ENCODE data around the gene CELSR3.

Gene CELSR3

DNA sequence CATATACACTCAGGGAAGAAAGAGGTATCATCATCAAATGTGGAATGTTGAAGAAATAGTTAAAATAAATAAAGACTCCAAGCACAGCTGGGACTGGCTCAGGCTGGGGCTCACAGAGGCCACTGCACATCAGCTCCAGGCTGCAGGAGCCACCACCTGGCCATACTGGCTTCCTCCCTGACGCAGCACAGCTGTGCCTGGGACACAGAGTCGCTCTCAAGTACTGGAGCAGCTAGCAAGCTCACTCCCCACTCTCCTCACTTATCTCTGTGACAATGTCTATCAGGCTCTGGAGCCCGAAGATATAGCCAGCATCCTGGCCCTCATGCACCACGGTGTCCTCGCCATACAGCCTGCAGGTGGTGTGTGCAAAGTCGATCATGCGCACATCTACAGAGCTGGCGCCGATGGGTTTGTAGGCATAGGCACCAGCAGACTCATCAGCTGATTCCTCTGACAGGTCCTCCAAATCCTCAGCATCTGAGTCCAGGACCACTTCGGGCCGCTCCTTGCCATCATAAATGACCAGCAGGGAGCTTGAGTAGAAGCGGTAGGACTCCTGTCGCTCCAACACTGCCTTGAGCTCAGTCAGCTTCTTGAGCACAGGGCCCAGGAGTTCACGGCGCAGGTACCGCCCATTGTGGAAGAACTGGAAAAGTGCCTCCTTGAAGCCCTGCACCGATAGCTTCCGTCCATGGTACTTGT lies 25.5 kb upstream of the CELSR3 start:
- FAIRE-seq (no peak), DNase-seq (ENCODE audit: insufficient read length, low spot score) (no peak)

DNA sequence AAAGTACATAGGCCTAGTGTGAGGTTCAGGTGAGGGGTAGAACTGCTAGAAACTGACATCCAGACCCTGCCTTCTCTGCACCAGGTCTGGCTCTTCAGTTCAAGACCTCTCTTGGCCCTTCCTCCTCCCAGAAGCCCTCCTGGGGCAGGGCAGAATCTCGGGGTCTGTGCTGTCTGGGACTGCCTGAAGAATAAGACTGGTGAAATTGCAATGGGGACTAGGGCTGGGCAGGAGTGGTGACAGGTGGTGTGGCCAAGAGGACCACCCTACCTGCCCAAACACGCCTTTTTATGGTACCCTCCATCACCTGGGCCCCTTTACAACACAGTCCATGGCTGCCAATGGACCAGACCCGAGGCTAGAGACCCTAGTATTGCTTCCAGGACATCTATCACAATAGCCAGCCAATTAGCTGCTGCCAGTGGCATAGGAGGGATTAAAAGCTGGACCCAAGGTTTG lies 24.6 kb upstream of the CELSR3 start:
- FAIRE-seq (no peak), DNase-seq (ENCODE audit: insufficient read length, low spot score) (no peak)

GRCh38 chr3:48686538-48687219 lies 24.0 kb upstream of the CELSR3 start:
- FAIRE-seq (no peak), DNase-seq (ENCODE audit: insufficient read length, low spot score) (no peak)

DNA sequence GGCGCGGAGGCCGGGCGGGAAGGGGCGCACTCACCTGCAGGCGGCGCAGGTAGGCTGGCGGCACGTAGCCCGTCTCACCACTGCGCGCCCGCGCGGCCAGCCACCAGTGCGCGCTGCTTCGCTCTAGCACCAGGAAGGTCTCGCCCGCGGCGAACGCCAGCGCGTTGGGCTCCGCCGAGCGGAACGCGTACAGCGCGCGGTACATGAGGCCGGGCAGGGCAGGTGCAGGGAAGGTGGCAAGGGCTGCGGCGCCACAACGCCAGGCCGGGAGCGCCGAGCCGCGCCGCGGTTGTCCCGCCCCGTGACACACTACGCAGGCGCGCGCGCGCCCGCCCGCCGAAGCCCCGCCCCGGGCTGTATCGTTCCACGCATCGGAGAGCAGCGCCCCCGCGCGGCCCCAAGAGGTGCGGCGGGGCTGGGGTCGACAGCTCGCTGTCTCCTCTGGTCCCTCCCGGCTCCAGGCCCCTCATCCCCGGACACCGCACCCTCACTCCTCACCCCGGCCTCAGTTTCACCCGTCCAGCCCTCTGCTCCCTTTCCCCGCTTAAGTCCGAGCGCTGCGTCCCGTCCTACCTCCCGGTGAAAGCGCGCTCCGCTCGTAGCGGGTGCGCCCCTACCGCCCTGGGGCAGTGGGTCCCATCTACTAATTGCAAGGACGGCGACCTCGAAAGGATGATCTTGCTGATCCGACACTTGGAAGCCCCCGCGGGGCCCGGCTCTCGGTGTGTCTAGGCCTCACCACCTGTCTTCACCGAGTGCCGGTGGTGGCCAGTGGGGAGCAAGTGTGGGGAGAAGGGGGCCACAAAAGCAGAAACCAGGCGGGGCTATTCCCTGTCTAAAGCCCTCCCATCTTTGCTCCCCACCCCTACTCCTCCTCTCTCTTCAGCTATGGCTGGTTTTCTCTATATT lies 23.2 kb upstream of the CELSR3 start, which contains the start of gene NCKIPSD:
Gene NCKIPSD (minus strand): TSS at position 313 of the 909 bp plus-strand sequence. CDS start 108 bp downstream, at position 205.
- peak; percentile 91 for FAIRE-seq

DNA sequence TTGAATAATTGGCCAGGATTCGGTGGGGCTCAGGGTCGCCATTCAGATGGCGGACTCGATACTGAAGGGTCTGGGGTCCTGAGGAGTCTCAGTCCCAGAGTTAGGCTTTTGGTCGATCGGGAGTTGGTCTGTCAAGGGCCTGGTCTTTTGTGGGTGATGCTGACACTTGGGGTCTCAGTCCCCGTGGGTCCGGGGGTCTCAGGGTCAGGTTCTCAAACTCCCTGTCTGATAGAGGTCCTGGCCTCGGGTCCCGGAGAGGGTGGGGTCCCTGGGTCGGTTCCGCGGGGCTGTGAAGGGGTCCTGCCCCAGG lies 22.6 kb upstream of the CELSR3 start:
- DNase-seq (ENCODE audit: insufficient read length, low spot score) (no peak), FAIRE-seq (no peak)

More for the DNA sequence above, 23.2 kb upstream of the CELSR3 start, which contains the start of gene NCKIPSD:
- peak; percentile 89 for DNase-seq (ENCODE audit: insufficient read length, low spot score)

DNA sequence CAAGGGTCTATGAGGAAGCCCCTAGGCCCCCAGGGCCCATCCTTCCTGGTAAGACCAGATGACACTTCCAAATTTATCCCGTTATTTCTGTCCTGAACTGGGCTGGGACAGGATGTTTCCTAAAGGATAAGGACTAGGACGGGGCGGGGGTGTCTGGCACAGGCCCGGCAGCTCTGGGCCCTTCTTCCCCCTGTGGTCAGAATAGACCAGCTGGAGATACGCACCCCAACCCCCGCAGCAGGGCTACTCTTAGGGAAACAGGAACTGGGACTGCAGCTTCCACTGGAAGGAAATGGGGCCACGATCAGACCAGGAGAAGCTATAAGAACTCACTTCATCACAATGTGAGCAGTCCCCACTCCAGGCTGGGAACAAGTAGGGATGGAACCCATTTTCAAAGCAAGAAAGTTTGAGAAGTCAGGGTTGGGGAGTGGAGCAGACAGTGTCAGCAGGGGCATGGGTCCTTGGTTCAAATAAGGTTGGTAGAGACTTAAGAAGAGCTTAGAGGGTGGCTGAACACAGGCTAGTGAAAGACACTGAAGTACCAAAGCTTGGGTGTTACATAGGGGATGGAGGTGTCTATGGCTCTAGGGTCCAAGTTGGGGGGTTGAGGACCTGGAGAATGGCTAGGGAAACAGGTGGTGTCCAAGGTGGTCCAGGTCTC lies 21.9 kb upstream of the CELSR3 start:
- FAIRE-seq (no peak), DNase-seq (ENCODE audit: insufficient read length, low spot score) (no peak)

DNA sequence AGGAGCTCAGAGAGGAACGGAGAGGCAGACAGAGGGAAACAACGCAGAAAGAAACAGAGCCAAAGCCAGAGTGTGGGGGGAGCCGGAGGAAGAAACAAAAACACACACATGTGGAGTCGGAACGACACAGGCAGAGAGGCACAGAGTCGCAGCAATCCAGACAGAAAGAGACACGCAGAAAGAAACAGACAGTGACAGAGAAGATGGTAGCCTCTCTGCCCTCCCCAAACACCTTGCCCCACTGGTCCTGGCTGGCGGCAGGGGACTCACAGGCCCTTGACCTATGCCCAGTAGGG lies 21.3 kb upstream of the CELSR3 start:
- no peak for FAIRE-seq
- no peak for DNase-seq (ENCODE audit: insufficient read length, low spot score)

- FAIRE-seq, result no peak
- no peak for DNase-seq (ENCODE audit: insufficient read length, low spot score)
Measured at GRCh38 chr3:48682786-48683185, 20.1 kb upstream of the CELSR3 start.

GRCh38 chr3:48681974-48682610 lies 19.4 kb upstream of the CELSR3 start:
- DNase-seq (ENCODE audit: insufficient read length, low spot score) (no peak), FAIRE-seq (no peak)

DNA sequence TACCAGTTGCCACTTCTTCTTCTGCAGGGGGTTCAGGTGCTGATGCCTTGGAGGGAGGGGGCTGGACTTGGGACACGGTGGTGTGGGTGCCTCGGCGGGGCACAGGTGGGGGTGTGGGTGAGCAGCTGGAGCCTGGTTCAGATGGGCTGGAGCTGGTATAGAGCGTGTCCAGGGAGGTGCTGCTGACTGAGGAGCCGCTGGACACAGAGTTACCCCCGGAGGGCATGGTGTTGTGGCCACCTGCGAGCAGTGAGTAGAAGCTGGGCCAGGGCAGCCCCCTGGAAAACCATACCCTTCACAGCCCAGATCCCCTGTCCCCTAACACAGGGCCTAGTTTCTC lies 18.8 kb upstream of the CELSR3 start:
- DNase-seq (ENCODE audit: insufficient read length, low spot score) (no peak), FAIRE-seq (no peak)

DNA sequence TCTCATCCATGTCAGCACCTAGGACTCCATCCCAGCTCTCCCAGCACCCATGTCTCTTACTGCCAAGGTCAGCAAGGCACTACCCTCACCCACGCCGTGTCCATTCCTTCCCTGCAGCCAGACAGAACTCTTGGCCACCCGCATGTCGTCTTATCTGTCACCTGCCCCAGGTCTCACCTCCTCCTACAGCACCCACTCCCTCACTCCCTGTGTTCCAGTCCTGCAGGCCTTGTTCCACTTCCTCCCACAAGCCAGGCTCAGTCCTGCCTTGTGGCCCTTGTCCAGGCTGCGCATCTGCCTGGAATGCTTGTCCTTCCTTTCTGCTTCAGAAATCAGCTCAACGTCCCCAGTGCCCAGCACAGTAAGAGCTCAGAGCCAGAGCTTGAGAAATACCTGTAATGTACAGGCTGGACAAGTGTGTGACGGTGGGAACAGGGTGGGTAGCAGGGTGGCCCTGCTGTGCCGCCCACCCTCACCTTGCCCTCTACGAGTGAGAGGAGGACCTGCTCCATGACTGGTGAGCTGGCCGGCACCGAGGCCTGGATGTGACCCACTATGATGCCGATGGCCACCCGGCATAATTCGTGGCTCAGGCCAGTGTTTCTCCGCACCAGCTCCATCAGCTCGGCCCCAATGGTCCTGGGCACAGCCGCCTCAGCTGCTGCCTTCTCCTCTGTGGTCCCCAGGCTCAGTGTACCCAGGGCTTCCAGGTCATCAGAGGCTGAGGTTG lies 18.3 kb upstream of the CELSR3 start:
- FAIRE-seq (no peak), DNase-seq (ENCODE audit: insufficient read length, low spot score) (no peak)

DNA sequence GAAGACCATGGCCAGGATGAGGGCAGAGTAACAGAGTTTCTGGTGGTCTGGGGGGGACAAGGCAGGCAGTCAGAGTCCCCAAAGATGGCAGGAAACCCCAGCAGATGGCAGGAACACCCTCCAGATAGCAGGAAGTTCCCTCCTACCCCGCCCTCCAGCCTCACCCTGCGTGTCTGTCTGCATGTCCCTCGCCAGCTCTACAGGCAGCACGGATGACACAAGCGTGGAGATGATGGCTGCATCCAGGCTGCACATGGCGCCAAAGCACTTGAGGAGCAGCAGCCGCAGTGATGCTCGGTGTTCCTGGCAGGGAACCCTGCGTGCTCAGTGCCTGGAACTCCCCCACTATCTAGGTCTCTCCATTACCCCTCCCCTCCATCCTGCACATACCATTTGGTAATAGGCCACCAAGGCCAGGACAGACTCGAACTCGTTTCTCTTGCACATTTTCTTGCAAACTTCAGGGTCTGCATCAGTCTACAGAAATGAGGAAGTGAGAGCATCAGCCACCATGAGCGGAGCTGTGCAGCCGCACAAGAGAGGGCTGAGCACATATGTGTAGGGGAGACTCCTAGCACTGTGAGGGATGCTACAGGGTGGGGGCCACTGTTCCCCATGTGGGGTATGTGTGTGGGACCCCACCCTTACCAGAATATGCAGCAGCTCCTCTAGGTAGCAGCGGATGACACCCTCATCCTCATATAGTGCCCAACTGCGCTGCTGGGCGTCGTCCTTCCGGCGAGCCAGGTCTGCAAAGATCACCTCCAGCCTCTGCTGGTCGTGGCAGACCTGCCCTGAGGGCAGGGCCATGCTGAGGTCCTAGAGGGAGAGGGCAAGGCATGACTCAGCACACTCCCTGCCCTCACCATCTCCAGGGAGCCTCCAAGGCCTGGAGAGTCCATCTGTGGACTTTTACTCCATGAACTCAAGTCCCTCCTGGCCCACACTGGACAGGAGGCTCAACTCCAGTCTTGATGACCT lies 17.0 kb upstream of the CELSR3 start:
- DNase-seq (ENCODE audit: insufficient read length, low spot score) (no peak), FAIRE-seq (no peak)

DNA sequence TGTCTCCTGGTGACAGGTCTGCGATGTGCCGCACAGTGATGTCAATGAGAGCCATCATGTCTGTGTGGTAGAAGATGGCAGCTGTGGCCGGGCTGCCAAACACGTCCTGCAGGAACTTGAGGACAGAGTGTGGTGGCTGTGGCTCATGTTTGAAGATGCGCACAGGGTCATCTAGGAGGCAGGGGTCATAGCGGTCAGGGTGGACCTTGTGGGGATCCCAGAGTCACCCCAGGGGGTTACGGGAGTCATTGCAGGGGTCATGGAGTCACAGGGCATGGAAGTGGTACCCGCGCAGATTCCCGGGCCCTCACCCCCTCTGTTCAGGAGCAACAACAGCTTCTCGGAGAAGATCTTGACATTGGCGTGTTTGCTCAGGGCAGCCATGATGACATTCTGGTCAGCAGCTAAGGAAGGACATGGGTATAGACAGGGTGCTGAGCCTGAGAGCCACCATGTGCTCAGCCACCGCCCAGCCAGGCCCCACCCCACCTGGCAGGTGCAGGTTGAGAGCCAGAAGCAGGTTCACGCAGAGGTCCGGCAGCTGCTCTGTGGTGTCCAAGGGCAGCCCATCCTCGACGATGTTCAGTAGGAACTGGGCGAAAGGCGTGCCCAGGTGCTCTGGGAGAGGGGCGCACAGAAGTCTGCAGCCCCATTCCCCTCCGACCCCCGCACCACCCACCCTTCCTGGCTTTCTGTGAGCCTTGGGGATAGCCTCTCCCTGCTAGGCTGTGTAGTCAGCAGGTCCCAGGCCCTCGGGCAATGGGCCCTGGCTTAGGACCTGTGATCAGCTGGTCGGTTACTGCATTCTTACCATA lies 16.1 kb upstream of the CELSR3 start:
- DNase-seq (ENCODE audit: insufficient read length, low spot score) (no peak), FAIRE-seq (no peak)

GRCh38 chr3:48678056-48678455 lies 15.4 kb upstream of the CELSR3 start:
- FAIRE-seq (no peak), DNase-seq (ENCODE audit: insufficient read length, low spot score) (no peak)

DNA sequence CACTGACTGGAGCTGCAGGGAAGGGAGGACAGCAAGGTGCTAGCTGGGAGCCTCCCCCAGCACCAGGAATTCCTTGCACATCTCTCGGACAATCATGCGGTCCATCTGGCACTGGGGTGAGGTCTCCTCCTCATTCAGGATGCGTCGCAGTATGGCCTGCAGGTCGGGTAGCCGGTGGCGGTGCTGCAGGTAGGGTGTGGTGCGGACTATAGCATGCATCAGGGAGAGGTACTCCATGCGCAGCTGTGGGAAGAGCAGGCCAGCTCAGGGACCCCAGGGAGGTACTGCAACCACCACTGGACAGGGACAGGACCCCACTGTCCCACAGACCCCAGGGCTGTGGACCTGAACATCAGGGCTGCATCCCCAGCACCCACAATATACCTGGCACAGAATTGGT lies 11.8 kb upstream of the CELSR3 start:
- FAIRE-seq (no peak), DNase-seq (ENCODE audit: insufficient read length, low spot score) (no peak)

- FAIRE-seq, result no peak
- DNase-seq (ENCODE audit: insufficient read length, low spot score), result no peak
Measured at GRCh38 chr3:48672522-48672921, 9.8 kb upstream of the CELSR3 start.

GRCh38 chr3:48664929-48665328 lies 2.2 kb upstream of the CELSR3 start:
- DNase-seq (ENCODE audit: insufficient read length, low spot score) (no peak), FAIRE-seq (no peak)

DNA sequence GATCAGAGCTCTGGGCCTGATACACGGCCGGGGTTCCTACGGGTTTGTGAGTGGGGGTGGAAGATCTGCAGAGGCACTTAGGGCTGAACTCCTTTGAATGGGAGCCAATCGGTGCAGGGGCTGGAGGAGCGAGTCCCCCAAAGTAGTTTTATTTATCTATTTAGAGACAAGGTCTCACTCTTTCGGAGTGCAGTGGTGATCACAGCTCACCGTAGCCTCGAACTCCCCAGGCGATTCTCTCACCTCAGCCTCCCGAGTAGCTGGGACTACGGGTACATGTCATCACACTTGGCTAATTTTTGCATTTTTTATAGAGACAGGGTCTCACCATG lies 1.6 kb upstream of the CELSR3 start:
- DNase-seq (ENCODE audit: insufficient read length, low spot score) (no peak), FAIRE-seq (no peak)

Measured in HTR-8/SVneo (cell line).